ENCODE results near the gene SYNGR3. TPM values are rescaled to one million over a fixed set of nuclear protein-coding genes. Genes with fewer than 3 reads are reported as not detected.

The SYNGR3 gene
- total RNA-seq, result 2.0 and 2.9 TPM in 2 replicates

DNA sequence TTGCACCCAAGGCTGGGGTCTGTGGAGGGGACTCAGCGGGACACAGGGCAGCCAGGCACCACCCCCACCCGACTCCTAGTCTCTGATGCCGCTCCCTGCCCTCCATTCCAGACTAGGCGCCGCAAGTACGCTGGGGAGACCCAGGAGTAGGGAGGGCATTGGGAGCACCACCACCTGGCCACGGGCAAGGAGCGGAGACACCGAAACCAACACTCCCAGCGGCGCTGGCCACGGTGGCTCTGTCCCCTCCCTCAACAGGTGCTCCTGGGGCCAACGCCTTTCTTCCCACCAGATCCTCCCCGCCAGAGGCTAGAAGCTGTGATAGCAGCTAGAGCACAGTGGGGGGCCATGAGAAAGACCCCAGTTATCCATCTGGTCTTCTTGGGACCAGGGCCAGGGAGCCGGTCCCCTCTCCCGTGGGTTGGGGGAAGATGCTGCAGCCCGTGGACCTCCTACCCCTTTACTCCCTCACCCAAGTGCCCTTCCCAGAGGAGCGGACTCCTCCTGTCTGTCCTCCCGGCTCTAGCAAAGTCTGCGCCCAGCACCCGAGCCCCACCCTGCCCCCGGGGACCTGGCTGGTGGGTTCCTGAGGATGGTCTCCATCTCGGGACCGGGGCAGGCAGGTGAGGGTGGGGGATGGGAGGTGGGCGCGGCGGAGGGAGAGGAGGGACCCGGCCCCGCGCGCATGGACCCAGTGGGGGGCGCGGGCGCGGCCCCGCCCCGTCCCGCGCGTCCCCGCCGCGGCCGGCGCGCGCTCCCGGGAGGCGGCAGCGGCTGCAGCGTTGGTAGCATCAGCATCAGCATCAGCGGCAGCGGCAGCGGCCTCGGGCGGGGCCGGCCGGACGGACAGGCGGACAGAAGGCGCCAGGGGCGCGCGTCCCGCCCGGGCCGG lies at the start of gene SYNGR3:
TSS of gene SYNGR3 (plus strand) at position 762 of the 892 bp plus-strand sequence. CDS start 133 bp downstream, outside the sequence.

GRCh38 chr16:1942810-1943726 lies 46.7 kb upstream of the SYNGR3 start, which contains the start of gene MSRB1:
Gene MSRB1 (minus strand): TSS chr16:1943199. CDS start chr16:1943156, 43 bp downstream.

GRCh38 chr16:1959269-1960039 lies 30.3 kb upstream of the SYNGR3 start, which contains the start of gene NDUFB10:
Gene NDUFB10 (plus strand): TSS chr16:1959538. CDS start chr16:1959625, 87 bp downstream.

DNA sequence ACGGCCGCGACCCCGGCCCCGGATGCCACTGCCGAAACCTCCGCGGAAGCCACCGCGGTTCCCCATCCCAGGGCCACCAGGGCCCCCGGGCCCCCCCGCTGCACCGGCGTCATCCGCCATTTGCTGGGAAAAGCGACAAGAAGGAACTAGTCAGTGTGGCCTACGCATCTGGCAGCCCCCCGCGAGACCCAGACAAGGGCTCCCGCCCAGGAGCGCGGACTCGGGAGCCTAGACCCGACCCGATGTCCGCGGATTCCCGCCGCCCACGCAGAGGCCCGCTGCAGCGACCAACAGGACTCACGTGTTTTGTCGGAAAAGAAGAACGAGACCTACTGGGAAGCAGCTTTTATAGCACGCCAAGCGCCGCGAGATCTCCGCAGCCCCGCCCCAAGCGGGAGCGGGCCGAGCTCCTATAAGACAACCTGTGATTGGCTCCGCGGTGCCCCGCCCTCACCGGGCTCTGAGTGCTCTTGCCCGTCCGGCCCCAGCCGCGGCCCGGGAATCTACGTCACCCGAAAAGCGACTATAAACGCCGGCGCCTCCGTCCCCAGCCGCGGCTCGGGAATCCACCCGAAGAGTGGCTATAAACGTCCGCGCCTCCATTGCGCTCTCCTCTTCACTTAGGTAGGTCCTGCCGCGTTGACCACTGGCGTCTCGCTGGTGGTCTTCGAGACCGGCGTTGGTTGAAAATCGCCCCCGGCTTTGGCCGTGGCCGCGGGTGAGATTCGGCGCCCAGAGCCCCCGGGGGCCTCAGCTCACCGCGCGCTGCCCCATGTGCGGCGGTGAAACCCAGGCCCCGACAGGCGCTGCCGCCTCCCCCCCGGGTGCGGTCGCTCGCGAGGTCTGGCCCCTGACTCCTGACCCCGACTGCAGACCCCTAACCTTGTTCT lies 25.0 kb upstream of the SYNGR3 start, which contains the start of gene RPS2:
TSS of gene RPS2 (minus strand) at position 321 of the 890 bp plus-strand sequence. CDS start at position 120, 201 bp downstream.

GRCh38 chr16:1966460-1966859 lies 23.3 kb upstream of the SYNGR3 start, which contains the start of gene RNF151:
Gene RNF151 (plus strand): TSS chr16:1966856. CDS start chr16:1966882, 26 bp downstream.

GRCh38 chr16:1971796-1972489 lies 17.8 kb upstream of the SYNGR3 start, which contains the start of gene TBL3:
Gene TBL3 (plus strand): TSS chr16:1972053. CDS start chr16:1972165, 112 bp downstream.

DNA sequence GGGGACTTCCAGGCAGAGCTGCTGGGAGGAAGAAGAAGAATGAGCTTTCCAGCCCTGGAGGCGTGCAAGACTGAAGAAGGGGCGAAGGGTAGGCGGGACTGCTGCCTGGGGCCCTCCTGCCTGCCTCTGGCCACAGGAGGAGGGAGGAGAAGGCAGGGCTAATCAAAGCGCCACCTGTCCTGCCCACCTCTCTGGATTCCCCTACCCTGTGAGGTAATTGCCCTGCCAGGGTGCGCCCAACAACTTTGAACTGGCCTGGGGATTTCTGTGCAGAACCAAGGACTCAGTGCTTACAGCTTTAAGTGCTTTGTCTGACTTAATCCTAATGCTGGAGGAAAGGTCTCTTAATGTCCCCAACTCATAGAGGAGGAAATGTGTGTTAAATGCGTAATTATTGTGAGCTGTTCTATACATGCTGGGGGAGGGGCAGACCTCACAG lies 8.4 kb upstream of the SYNGR3 start, which contains the start of gene NOXO1:
TSS of gene NOXO1 (minus strand) at position 72 of the 439 bp plus-strand sequence. CDS start 290 bp downstream, outside the sequence.

GRCh38 chr16:1983544-1984346 lies 6.0 kb upstream of the SYNGR3 start, which contains the start of gene GFER:
Gene GFER (plus strand): TSS chr16:1984193. CDS start chr16:1984219, 26 bp downstream.

DNA sequence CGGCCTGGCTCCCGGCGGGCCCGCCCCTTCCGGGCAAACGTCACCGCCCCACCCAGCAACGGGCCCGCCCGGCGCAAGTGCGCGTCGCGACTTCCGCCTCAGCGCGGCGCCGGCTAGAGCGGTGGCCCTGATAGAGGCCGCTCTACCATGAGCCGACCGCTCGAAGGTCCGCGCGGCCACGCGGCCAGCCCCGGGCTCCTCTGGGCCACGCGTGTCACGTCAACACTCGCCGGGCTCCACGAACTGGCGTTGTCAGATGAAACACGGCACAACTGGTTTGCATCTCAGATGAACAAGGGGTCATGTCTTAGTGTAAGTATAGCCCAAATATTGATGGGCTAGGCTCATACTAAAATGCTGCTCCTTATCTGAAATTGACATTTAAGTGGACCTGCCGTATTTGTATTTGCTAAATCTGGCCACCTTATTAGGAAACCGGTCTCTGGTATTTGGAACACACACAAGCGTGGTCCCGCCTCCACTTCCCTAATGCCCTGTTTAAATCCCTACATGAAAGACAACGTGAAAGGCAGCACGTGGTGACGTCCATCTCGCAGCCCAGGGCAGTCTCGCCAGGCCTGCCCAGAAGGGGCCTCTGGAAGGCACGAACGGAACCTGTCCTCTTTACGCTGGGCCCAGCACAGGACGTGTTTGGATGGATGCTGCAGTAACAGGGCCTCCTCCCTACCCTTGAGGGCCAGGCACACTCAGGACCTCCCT lies 20.2 kb downstream of the SYNGR3 start, which contains the start of gene ZNF598:
TSS of gene ZNF598 (minus strand) at position 31 of the 720 bp plus-strand sequence.

DNA sequence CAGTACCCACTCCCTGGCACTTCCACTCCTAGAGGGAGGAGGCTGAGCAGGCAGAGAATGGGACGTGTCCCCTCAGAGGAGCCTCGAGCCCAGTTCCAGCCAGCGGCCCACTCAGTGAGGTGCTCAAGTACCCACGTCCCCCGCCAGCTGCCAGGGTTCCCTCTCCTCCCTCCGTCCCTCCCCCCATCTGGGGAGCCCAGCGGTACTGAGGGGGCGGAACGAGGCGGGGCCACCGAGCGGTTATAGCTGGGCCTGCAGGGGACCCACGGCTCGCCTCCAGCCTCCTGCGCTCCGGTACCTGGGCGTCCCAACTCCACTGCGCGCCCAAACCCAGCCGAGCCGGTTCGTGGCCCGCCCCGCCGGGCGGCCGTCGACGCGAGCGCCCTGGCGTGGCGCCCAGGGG lies 29.7 kb downstream of the SYNGR3 start, which contains the start of gene NPW:
TSS of gene NPW (plus strand) at position 268 of the 403 bp plus-strand sequence.

GRCh38 chr16:2026461-2027023 lies 36.8 kb downstream of the SYNGR3 start, which contains the start of gene NHERF2:
Gene NHERF2 (plus strand): TSS chr16:2026902. CDS start chr16:2027006, 104 bp downstream.

Other genes with a start within 250 kb of the SYNGR3 start
- 32.7 and 53.0 TPM in 2 replicates for gene NME3, start 218.4 kb upstream of the SYNGR3 start, total RNA-seq
- gene EME2, start 217.2 kb upstream of the SYNGR3 start, total RNA-seq, result 4.7 and 11.7 TPM in 2 replicates
- gene MRPS34, start 216.8 kb upstream of the SYNGR3 start, total RNA-seq, result 107 and 111 TPM in 2 replicates
- gene SPSB3, start 207.4 kb upstream of the SYNGR3 start, total RNA-seq, result 38.5 and 53.4 TPM in 2 replicates
- 73.8 and 74.3 TPM in 2 replicates for gene NUBP2, start 207.0 kb upstream of the SYNGR3 start, total RNA-seq
- not detected in 2 replicates for gene IGFALS, start 196.3 kb upstream of the SYNGR3 start, total RNA-seq
- 74.0 and 91.0 TPM in 2 replicates for gene HAGH, start 163.1 kb upstream of the SYNGR3 start, total RNA-seq
- 132 and 143 TPM in 2 replicates for gene FAHD1, start 162.8 kb upstream of the SYNGR3 start, total RNA-seq
- under 0.01 TPM in 1 of 2 replicates, not detected in the other for gene MEIOB, start 117.8 kb upstream of the SYNGR3 start, total RNA-seq
- gene HS3ST6, start 71.6 kb upstream of the SYNGR3 start, total RNA-seq, result not detected in 2 replicates
- gene MSRB1, start 46.8 kb upstream of the SYNGR3 start, total RNA-seq, result 5.8 and 8.2 TPM in 2 replicates
- gene RPL3L, start 35.3 kb upstream of the SYNGR3 start, total RNA-seq, result not detected in 2 replicates
- 149 and 206 TPM in 2 replicates for gene NDUFB10, start 30.4 kb upstream of the SYNGR3 start, total RNA-seq
- 3,397 and 3,624 TPM in 2 replicates for gene RPS2, start 25.1 kb upstream of the SYNGR3 start, total RNA-seq
- gene RNF151, start 23.1 kb upstream of the SYNGR3 start, total RNA-seq, result not detected in 2 replicates
- 45.6 and 49.4 TPM in 2 replicates for gene TBL3, start 17.9 kb upstream of the SYNGR3 start, total RNA-seq
- gene NOXO1, start 8.5 kb upstream of the SYNGR3 start, total RNA-seq, result not detected in 2 replicates
- 12.8 and 14.6 TPM in 2 replicates for gene GFER, start 5.8 kb upstream of the SYNGR3 start, total RNA-seq
- gene ZNF598, start 19.9 kb downstream of the SYNGR3 start, total RNA-seq, result 17.7 and 23.6 TPM in 2 replicates
- 0.18 and 0.38 TPM in 2 replicates for gene NPW, start 29.8 kb downstream of the SYNGR3 start, total RNA-seq
- 63.8 and 66.9 TPM in 2 replicates for gene NHERF2, start 36.9 kb downstream of the SYNGR3 start, total RNA-seq
- gene NTHL1, start 57.9 kb downstream of the SYNGR3 start, total RNA-seq, result 49.3 and 52.5 TPM in 2 replicates
- 44.4 and 54.6 TPM in 2 replicates for gene TSC2, start 58.0 kb downstream of the SYNGR3 start, total RNA-seq
- 38.1 and 102 TPM in 2 replicates for gene PKD1, start 145.9 kb downstream of the SYNGR3 start, total RNA-seq
- gene RAB26, start 158.7 kb downstream of the SYNGR3 start, total RNA-seq, result 0.75 and 1.3 TPM in 2 replicates
- 88.0 and 89.5 TPM in 2 replicates for gene TRAF7, start 165.8 kb downstream of the SYNGR3 start, total RNA-seq
- gene CASKIN1, start 206.6 kb downstream of the SYNGR3 start, total RNA-seq, result 0.19 and 0.54 TPM in 2 replicates
- gene MLST8, start 215.5 kb downstream of the SYNGR3 start, total RNA-seq, result 13.2 and 19.7 TPM in 2 replicates
- gene BRICD5, start 220.9 kb downstream of the SYNGR3 start, total RNA-seq, result 1.6 and 2.4 TPM in 2 replicates
- 14.3 and 16.6 TPM in 2 replicates for gene PGP, start 224.9 kb downstream of the SYNGR3 start, total RNA-seq
- gene E4F1, start 233.6 kb downstream of the SYNGR3 start, total RNA-seq, result 29.4 and 32.5 TPM in 2 replicates
- 0.27 and 0.94 TPM in 2 replicates for gene DNASE1L2, start 246.5 kb downstream of the SYNGR3 start, total RNA-seq

Data from endothelial cell of coronary artery (primary cell).